SK-N-SH (cell line): ENCODE results near the gene KCNE5.

ENCODE experiments used
- CTCF ChIP-seq: fragments of 200-600 bp; sonication (generic); IDR thresholded peaks from 2 replicates; pipeline ENCODE4 v1.6.1; 2017; ENCODE audit warnings: antibody characterized with exemption, mild to moderate bottlenecking, moderate library complexity
- EP300 ChIP-seq, 2 experiments: IDR thresholded peaks; 2 replicates each; pipeline versions ENCODE4 v1.4.0 to v1.6.1; 2012; ENCODE audit warnings: borderline replicate concordance in 1 of 2, low read depth in 1 of 2, low read length in 1 of 2
- IRF3 ChIP-seq: fragments of 150-350 bp; IDR thresholded peaks from 2 replicates; pipeline ENCODE4 v1.6.1; 2016; ENCODE audit warnings: mild to moderate bottlenecking, low read depth, low read length
- NFIC ChIP-seq: IDR thresholded peaks from 2 replicates; pipeline ENCODE4 v1.4.0; 2012; ENCODE audit warnings: borderline replicate concordance
- RAD21 ChIP-seq: IDR thresholded peaks from 2 replicates; pipeline ENCODE4 v1.6.1; 2012; ENCODE audit warnings: mild to moderate bottlenecking, low read length
- TAF1 ChIP-seq: IDR thresholded peaks from 2 replicates; pipeline ENCODE4 v1.6.1; 2012; ENCODE audit warnings: low read depth, mild to moderate bottlenecking, low read length, moderate library complexity, borderline replicate concordance

- no peak for TF ChIP-seq RAD21
- no peak for TF ChIP-seq IRF3
- no peak for TF ChIP-seq CTCF
- no peak for TF ChIP-seq NFIC
- no peak for TF ChIP-seq EP300 (IDR thresholded peaks at IDR 0.05; ENCODE audit: borderline replicate concordance in 1 of 2, low read depth in 1 of 2, low read length in 1 of 2)
- TF ChIP-seq TAF1 = no peak
These were observed 35.6 kb upstream of the KCNE5 start for GRCh38 chrX:109660435-109661143.
